Activated CD4-positive, alpha-beta T cell treated with anti-CD3 and anti-CD28 coated beads, Interleukin-2, amount 50 U/mL, for 16 hours (primary cell): Measurements from ENCODE around the gene ACTRT2.

Experiments
- DNase-seq: peaks from one replicate; pipeline ENCODE4 v3.0.0-alpha.2; 2020

ACTRT2 gene

DNA sequence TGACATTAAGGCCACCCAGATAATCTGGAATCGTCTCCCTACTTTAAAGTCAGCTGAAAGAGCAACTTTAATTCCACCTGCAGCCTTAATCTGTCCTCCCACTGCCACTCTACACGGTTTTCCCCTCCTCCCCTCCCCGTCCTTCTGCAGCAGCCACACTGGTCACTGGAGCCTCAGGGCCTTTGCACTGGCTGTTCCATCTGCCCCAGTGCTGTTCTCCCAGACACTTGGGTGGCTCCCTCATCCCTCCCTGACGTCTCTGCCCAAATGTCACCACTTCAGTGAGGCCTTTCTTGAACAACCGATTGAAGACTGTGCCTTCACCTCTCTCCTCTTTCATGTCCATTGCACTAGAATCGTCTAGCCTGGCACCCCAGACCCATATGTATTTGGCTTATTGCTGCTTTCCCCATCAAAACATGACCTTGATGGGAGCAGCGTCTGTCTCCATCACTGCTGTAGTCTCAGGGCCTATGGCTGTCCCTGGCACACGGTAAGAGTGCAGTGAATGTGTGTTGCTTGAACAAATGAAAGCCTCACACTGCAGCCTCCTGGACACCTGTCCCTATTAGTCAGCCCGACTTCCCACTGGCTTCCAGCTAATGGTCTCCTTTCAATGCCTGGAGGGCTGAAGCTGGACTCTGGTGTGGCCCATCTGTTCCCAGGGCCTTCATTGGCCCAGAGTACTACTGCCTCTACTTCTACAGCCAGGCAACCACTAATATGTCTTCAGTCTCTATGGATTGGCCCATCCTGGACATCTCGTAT is 37.2 kb downstream of the ACTRT2 start:
- no peak for DNase-seq

DNA sequence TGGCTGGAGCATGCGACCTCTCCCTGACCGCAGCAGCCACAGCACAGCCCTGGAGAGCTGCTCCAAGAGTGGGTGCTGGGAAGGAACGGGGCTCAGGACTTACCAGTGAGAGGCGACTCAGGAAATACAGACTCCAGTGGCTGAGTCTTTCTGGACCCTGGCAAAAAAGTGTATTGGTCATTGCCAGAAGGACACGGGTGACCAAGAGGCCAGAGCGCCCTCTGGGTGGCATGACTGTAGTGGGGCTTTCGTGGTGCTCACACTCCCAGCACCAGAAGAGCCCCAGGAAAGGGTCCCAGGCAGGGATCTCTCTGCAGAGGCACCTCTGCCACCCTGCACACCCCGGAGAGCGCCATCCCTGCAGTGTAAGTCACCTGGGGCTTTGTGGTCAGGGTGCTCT is 38.9 kb downstream of the ACTRT2 start:
- DNase-seq = no peak

DNA sequence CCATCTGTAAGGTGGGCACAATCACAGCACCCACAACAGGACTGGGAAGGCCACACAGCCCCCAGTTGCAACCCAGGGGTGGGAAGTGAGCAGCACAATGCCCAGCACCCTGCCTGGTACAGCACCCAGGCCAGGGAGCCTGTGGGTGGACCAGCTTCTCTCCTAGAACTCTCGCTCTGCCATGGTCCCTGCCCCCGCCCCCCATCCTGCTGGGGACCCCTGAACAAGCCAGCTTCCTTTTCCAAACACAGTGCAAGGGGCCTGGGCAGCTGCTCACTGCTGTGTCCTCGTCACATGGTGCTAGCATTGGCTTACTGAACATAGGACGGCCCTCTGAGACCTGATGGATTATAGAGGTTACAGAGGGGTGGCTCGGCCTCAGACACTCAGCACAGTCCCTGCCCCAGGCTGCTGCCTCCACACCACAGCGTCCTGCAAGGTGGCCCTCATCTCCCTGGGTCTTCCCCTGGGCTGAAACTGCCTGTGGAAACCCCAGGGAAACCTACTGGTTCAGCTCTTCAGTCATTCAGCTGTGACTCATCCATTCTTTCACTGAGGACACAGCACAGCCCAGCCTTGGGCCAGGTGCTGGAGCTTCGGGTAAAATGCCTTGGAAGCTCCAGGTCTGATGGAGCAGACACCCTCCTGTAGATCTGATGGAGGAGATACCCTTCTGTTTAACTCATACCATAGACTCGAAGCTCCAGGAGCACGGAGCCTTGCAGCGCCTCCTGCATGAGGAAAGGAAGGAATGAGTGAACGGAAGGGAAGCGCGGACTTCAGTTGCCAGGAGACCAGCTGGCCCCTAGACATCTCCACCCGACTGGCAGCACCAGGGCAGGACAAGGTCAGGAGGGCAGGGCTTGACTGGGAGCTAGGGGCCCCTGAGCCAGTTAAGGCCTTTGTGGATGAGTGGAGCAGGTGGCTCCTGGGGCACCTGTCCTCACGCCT is 39.6 kb downstream of the ACTRT2 start:
- DNase-seq = no peak

DNA sequence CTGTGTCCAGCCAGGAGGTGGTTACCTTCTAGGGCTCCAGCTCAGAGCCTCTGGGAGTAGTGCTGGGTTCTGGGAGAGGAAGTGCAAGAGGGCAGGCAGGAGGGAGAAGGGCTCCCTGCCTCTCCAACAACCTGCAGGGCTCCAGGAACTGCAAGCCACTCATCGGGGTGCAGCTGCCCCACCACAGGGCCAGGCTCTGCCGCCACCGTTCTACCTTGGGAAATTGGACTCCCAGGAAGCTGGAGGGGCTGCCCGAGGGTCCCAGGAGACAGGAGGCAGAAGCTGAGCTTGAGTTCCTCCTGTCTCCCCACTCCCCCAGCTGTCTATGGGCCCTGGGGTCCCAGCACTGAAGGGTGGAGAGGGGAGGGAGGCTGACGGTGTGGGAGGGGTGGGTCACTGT is 40.3 kb downstream of the ACTRT2 start:
- no peak for DNase-seq

DNA sequence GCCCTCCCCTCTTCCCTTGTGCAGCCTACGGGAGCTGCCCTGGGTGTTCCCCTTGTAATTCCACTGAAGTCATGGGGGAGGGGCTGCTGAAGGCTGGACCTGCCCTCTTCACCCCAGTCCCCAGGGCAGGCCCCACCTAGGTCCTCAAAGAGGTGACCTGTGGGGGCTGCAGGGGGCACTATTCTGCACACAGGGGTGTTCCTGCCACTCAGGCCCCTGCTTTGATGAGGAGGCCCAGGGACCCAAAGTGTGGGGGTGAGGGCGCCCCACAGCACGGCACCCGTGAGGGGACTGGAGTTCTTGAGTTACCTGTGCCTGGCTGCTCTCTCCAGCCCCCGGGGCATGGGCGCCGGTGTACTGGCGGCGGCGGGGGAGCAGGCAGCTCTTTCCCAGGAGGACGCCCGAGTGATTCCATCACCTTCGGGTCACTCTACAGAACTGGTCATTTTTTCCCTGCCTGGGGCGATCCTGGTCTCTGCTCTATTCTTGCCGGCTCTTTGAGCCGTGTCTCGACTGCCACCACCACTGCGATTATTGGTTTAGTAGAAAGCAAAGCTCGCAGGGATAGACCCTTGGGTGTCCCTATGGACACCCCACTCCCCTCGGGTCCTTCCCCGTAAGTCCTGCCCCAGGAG is 40.8 kb downstream of the ACTRT2 start:
- no peak for DNase-seq

DNA sequence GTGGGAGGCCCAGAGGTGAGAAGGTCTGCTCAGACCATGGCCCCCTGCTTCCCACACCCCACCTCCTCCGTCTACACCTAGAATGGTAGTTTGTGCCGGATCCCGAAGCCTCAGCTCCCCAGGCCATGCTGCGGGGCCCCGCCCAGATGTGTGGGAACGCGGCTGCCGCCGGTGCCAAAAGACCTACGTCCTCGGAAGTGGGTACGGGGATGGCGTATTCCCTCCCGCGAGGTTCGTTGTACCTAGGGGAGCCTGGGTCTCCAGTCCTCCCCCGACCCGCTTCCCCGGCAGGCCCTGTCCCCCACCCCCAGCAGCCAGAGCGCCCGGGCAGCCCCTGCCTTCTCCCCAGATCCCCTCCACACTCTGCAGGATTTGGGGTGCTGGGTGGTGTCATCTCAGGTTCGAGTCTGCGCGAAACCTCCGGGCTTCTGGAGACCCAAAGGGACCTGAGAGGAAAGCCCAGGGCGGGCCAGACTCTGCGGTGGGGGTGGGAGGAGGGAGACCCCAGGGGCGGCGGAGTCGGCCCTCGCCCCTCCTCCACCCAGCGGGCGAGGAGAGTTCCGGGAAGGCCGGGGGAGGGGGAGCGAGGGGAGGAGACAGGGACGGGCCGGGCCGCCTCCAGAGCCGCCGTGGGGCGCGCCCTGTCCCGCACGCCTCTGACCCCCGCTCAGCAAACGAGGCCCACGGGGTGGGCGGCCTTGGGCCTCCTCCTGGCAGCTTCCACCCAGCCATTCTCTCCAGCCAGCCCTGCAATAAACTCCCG is 41.5 kb downstream of the ACTRT2 start:
- no peak for DNase-seq

DNA sequence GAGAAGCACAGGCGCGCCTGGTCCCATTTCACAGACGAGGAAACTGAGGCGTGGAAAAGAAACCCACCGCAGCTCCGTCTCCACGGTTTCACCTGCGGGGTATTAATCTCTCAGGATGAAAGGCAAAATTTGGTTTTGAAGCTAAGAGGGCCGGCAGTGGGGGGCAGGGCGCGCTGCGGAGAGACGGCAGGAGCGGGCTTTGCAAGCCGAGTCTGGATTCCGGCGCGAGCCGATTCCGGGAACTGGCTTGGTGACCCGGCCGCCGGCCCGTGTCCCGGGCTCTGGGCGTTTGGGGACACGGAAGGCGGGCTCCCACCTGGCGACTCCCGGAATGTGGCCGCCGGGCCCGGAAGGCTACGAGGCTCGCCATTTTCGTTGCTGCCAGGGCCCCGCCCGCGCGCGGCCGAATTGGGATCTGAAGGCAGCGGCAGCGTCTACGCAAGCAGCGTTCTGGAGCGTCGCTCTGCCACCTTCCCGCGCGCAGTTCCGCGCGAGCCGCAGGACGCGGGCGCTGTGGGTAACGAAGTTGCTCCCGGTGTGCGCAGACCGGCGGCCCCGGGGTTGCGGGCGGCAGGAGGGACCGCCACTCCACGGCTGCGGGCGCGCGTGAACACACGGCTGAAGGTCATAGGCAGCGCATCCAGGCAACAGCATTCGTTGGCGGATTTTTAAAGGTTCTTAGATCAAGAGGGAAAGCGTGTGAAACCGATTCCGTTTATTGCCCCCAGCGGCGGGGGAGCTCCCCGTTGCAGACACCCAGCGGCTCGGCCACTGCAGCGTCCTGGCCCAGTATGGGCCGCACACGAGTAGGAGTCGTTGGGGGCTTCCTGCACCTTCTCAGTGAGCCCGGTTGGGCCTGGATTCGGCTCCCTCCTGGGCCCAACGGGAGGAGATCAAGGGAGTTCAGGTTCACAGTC is 42.4 kb downstream of the ACTRT2 start:
- DNase-seq = no peak

DNA sequence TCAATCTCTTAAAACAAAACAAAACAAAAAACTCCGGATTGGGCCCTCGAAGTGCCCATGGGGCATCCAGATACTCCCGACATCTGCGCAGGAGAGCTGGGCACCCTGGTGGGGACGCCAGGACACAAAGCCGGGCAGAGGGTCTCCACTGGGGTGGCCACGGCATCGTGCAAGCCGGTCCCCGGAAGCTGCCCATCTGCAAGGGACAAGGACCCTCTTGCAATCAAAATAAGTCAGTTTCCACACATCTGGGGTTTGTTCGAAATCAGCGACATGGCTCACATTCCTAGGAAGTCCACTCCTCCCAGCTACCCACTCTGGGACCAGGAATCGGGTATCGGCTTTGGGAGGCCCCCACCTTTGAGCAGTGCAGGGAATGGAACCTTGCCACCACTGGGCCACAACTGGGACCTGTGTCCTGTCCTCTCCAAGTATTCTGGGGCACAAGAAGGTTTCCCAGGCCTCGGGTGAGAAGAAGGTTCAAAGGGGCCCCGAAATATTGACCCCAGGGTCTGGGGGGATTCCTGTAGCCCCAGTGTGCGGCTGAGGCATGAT is 43.1 kb downstream of the ACTRT2 start:
- DNase-seq = no peak

DNA sequence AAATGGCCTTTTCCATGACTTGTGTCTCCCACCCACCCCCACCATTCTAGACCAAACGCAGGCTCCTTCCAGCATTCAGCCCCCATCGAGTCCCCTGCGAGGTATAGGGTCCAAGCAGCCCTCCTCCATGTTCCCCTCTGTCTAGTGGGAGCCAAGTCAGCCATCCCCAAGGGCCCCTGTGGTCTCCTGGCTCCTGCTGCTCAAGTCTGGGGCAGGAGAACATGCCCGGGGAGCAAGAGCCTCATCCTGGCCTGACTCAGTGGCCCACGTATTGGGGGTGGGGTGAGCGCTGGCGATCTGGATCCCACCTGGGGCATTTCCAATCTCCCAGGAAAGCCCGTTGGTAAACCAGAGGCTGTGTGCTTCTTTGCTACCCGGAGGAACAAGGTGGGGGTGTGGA is 43.6 kb downstream of the ACTRT2 start:
- no peak for DNase-seq

DNA sequence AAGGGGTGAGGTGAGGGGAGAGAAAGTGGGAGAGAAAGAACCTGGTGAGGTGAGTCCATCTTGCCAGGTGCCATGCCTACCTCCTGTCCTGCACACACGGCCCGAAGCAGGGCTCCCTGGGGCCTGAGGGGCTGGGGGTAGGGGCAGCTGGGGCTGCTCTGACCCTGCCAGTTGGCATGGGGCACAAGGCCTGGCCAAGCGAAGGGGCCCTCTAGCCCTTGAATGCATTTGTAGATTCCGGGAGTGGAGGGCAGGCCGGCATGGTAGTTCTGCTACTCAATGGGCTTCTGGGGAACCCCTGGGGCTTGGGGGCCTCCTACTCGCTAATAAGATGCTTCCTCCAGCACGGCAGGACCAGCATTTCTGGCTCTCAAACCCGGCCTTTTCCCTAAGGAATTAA is 44.1 kb downstream of the ACTRT2 start:
- DNase-seq = no peak

DNA sequence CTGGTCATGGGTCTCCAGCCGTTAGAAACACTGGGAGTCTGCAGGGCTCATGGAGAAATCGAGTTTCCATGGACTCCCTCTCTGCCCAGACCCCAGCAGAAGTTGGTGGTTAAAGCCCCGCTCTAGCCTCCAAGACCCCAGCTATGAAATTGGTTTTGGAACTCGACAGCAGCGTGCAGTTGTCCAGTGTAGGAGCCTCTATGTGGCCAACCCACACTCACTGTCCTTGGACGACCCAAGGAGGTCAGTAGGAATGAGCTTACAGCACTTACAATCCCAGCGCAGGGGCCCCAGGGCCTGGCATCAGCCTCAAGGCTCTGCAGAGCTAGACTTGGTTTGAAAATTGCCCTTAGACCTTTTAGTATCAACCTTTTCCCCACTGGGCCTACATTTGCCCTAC is 44.5 kb downstream of the ACTRT2 start:
- DNase-seq = no peak

DNA sequence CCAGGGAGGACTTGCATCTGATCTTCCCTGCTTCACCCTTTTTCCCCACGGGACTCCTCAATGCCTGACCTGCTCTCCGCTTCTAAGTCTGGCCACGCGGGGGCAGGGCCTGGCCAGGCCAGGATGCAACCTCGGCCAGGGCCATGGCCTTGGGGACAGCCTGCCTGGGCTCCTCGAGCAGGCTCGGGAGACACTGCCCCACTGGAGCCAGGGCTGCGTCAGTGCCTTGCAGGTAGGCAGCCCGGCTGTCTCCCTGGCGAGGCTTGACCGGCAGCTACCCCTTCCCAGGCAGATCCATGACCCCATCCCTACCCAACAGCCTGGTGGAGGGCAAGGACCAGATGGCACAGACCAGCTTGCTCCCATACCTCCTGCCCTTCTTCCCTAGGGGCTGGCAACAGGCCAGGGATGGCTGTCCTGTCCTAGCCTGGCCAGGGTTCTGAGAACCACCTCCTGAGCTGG is 45.0 kb downstream of the ACTRT2 start:
- DNase-seq = no peak

DNA sequence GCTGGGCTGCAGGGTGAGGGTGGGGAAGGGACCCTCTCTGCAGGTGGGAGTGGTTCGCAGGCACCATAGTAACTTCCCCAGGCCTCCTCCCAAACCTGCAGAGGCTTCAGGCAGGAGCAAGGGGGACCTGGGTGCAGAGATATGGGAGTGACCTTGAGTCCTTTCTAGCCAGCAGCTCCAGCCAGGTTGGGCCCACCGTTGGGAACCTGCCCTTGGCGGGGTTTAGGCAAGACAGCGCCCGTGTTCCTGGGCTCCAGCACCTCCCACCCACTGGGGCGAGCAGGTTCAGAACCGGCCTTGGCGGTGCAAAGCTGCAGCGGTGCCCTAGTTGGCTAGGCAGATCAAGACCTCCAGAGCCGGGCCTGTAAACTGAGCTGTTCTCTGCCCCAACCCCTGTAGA is 45.6 kb downstream of the ACTRT2 start:
- no peak for DNase-seq

DNA sequence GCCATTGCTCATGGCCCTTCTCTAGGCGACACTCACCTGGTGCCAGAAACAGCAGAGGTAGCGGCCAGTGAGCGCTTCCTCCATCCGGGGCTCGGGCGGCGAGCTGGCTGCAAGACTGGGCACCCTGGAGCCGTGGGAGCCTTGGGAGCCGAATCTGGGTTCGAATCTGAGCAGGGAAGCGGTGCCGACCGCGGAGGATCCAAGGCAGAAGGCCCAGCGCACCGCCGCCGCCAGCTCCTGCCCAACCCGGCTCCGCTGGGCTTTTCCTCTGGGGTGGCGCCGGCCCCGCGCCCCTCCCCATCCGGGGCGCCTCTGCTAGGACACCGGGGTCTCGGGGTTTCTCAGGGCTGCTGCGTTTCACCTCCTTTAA is 46.0 kb downstream of the ACTRT2 start:
- DNase-seq = no peak

DNA sequence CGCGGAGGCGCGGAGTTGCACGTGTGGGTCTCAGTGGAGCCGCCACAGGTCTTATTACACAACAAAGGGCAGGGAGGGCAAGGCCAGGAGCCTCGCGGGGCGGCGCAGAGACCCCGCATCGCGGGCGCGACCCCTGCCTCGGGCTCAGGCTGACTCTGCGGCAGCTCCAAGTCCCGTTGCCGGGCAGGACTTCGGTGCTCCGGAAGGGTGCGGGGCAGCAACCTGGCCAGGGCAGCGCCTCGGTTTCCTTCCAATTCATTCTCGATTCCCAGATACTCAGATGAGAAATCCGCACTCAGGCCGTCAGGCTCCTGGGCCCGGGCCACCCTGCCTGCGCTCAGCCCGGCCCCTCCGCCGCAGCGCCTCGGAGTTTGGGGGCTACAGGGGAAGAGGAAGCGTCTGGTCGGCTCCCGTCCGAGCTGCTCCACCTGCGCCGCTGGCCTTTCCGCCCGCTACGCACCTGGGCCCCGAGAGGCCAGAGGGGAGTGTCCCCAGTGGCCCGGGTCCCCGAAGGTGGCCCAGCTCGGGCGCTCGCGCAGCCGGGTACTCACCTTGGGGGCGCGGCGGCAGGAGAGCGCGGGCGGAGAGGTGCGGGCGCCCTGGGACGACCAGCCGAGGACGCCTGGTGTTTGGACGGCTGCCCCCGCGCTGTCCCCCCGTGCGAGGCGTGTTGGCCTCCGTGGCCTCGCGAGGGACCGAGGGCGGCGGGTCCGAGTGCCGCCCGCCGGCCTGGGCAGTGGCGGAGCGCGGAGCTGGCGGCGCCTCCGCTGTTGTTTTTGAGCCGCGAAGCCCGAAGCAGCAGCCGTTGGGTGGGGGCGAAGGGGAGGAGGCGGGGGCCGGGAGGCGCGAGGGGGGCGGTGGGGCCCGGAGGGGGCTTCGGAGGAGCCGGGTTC is 46.6 kb downstream of the ACTRT2 start:
- DNase-seq = no peak

DNA sequence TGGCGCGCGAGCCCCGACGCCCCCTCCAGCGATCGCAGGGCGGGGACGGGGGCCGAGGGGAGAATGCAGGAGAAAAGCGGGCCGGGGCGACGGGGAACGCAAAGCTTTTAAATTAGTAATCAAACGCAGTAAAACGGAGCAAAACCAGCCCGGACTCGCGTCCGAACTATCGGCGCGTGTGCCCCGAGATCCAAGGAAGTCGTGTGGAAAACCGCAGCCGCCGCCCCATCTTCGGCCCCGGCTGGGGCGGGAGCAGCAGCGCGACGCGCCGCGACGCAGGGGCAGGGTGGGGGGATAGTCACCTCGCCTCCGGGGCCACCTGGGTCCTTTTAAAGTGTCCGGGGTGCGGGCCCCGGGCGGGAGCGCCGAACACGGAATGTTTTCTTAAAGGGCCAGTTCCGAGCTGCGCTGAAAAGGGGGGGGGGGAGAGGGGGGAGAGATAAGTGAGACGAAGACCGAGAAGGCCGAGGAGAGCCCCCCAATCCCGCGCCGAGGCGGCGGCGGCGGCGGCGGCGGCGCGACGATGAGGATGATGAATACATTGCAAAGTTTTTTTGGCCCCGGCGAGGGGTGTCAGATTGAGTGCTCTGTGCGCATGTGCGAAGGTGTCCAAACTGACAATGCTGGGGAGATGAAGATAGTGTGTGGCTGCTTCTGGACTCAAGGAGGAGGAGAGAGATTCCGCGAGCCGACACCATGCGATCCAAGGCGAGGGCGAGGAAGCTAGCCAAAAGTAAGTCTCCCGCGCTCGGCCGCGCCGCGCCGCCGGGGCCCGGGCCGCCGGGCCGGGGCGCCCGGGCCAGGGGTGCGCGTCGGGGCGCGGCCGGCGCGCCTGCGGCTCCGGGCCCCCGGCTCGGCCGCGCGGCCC is 47.5 kb downstream of the ACTRT2 start, which contains the start of gene PRDM16:
PRDM16 (plus strand) TSS at position 640 of the 868 bp plus-strand sequence; CDS start at position 697, 57 bp downstream.
- peak; percentile 26 for DNase-seq

DNA sequence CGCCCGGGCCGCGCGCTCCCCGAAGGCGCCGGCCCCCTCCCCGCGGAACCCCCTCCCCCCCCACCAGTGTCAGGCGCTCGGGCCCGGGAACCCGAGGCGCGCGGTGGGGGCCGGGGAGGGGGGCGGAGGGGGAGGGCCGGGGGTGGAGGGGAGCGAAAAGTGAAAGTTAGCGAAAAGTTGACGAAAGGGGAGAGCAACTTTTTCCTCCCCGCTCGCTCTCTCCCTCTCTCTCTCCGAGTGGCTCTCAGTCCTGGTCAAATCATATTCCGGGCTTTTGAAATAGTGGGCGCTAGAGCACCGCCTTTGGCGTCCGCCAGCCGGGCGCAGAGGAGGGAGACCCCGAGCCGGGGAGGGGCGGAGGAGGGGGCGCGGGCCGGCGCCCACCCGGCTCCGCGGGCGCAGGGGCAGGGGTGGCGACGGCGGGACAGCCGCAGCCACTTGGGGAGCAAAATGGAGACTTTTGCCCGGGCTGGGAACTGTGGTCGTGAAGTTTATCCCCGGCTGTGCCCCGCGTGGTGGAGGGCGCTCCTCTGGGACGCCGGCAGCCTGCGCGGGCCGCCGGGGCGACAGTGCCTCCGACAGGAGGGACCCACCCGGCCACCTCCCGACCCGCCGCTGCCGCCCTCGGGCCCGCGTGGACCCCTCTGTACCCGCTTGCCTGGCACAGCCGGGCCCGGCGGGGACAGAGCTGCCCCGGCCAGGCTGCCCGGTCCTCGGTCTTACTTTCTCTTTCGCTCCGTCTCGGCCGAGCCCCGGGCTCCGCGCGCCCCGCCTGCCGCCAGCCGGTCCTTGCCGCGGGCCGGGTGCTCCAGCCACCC is 48.4 kb downstream of the ACTRT2 start:
- peak; percentile 11 for DNase-seq

DNA sequence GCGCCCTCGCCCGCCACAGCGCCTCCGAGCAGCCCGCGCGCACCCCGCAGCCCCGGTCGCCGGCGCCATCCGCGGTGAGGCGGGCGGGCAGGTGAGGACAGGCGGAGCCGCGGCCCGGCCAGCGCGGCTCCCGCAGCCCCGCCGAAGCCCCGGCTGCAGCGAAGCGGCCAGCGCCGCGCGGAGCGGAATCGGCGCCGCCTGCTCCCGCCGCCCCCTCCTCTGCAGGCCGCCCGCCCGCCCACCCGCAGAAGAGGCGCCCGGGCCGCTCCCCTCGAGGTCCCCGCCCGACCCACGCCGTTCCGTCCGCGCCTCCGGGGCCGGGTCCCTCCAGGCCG is 49.0 kb downstream of the ACTRT2 start:
- DNase-seq = no peak
